K562 (cell line): ENCODE data around the gene PRMT5.

Experiments
- CTCF ChIP-seq, 3 experiments: IDR thresholded peaks in 2 of 3; conservative IDR thresholded peaks in 1 of 3; 2 replicates each; pipeline ENCODE4 v1.5.1; 2011 to 2012; ENCODE audit warnings: low read length in 3 of 3, mild to moderate bottlenecking in 3 of 3, control low read depth in 2 of 3, improper control_type of control experiment in 1 of 3, inconsistent platforms in 1 of 3, low read depth in 1 of 3, mixed read lengths in 1 of 3, moderate library complexity in 1 of 3; ENCODE audit not compliant: insufficient read depth in 2 of 3
- RBBP5 ChIP-seq: fragments of 200-600 bp; sonication (generic); IDR thresholded peaks from 2 replicates; pipeline ENCODE4 v1.6.1; 2012; ENCODE audit warnings: borderline replicate concordance, mild to moderate bottlenecking, low read length, control low read depth, inconsistent platforms; ENCODE audit not compliant: insufficient read depth, poor library complexity, severe bottlenecking
- USF2 ChIP-seq: sonication (generic); formaldehyde crosslinking; IDR thresholded peaks from 2 replicates; pipeline ENCODE4 v1.5.0; 2020; ENCODE audit warnings: missing genetic modification reagents

GRCh38 chr14:22976620-22977433 is 47.7 kb upstream of the PRMT5 start:
- TF ChIP-seq USF2 (no peak), CTCF (IDR thresholded peaks at IDR 0.05 in 2 of 3, conservative IDR thresholded peaks at IDR 0.05 in 1 of 3; ENCODE audit: insufficient read depth in 2 of 3, low read depth in 1 of 3, low read length in 3 of 3) (no peak), RBBP5 (no peak)
